Stimulated activated CD4-positive, alpha-beta T cell treated with anti-CD3 and anti-CD28 coated beads, Interleukin-2, amount 100 ng/mL, for 4 hours (primary cell): ENCODE measurements around the gene MRPL55.
A peak's percentile ranks its signal among the peaks of the same experiment; 100 is the strongest.

Source experiments
- DNase-seq: peaks from one replicate; pipeline ENCODE4 v3.0.0-alpha.2; 2020; ENCODE audit warnings: low read depth

The MRPL55 gene

GRCh38 chr1:228084797-228085196, 24.3 kb downstream of the MRPL55 start:
- no peak for DNase-seq

GRCh38 chr1:228084325-228084724, 24.8 kb downstream of the MRPL55 start:
- DNase-seq, result no peak

- DNase-seq, result no peak
Measured at GRCh38 chr1:228083871-228084278, 25.2 kb downstream of the MRPL55 start.

GRCh38 chr1:228082918-228083870, 25.9 kb downstream of the MRPL55 start:
- no peak for DNase-seq

- peak; percentile 90 for DNase-seq
Measured at GRCh38 chr1:228082214-228082917, 26.7 kb downstream of the MRPL55 start, which contains the start of gene ARF1. TSS of gene ARF1 (plus strand) at chr1:228082708. CDS start at chr1:228097115, 14,407 bp downstream.

GRCh38 chr1:228081578-228082213, 27.4 kb downstream of the MRPL55 start:
- DNase-seq, result no peak

GRCh38 chr1:228081144-228081543, 28.0 kb downstream of the MRPL55 start:
- no peak for DNase-seq

GRCh38 chr1:228079601-228080263, 29.4 kb downstream of the MRPL55 start:
- no peak for DNase-seq

GRCh38 chr1:228079013-228079412, 30.1 kb downstream of the MRPL55 start:
- DNase-seq, result no peak

GRCh38 chr1:228077565-228078330, 31.4 kb downstream of the MRPL55 start:
- no peak for DNase-seq

- no peak for DNase-seq
Measured at GRCh38 chr1:228076796-228077430, 32.2 kb downstream of the MRPL55 start.

GRCh38 chr1:228075801-228076271, 33.3 kb downstream of the MRPL55 start:
- DNase-seq, result no peak

GRCh38 chr1:228074954-228075730, 34.0 kb downstream of the MRPL55 start:
- DNase-seq, result no peak

GRCh38 chr1:228073857-228074545, 35.1 kb downstream of the MRPL55 start:
- no peak for DNase-seq

- DNase-seq, result no peak
Measured at GRCh38 chr1:228073061-228073856, 35.8 kb downstream of the MRPL55 start.

GRCh38 chr1:228072658-228073043, 36.4 kb downstream of the MRPL55 start:
- no peak for DNase-seq

GRCh38 chr1:228071839-228072657, 37.1 kb downstream of the MRPL55 start:
- no peak for DNase-seq
